SK-N-MC (cell line): ENCODE data around the gene DLX1.

ENCODE experiments used
- EZH2 ChIP-seq: fragments of 200-600 bp; sonication (generic); IDR thresholded peaks from one replicate; pipeline ENCODE4 v1.6.1; 2017; ENCODE audit warnings: antibody characterized with exemption
- POLR2AphosphoS5 ChIP-seq: IDR thresholded peaks from 2 replicates; pipeline ENCODE4 v1.6.1; 2012; ENCODE audit warnings: mild to moderate bottlenecking, low read depth, low read length, borderline replicate concordance

DNA sequence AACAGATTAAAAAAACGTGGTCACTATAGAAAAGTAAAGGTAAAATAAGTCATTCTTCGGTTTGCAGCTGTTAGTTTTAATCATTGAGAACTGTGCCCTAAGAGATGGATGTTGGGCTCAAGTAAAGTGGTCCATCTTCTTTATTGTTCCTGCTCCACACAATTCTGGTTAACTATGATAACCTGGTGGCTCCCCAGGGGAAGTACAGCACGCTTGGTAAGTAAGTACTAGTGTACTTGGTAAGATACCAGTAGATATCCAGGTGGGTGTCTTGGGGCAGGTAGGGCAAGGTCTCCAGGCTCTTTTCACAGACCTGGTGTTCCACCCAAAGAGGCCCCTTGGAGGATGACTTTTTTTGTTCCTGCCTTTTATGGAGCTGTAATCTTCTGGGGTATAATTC, 49.0 kb downstream of the DLX1 start:
- TF ChIP-seq POLR2AphosphoS5 (no peak), EZH2 (no peak)
